Endodermal cell (in vitro differentiated cells): ENCODE data around the gene EIF1AY. TPM values are rescaled to one million over a fixed set of nuclear protein-coding genes. Genes with fewer than 3 reads are reported as not detected.

Experiments
- DNase-seq: peaks from one replicate; pipeline ENCODE4 v3.0.0-alpha.2; 2017
- H3K27ac ChIP-seq: 2 replicates; pipeline ENCODE4 v1.5.1; 2013; ENCODE audit warnings: mild to moderate bottlenecking, low read depth, low read length, moderate library complexity
- H3K27me3 ChIP-seq: 2 replicates; pipeline ENCODE4 v1.6.1; 2013; ENCODE audit warnings: mild to moderate bottlenecking, low read length, moderate library complexity; ENCODE audit not compliant: insufficient read depth, control insufficient read depth, poor library complexity, severe bottlenecking
- H3K36me3 ChIP-seq: 2 replicates; pipeline ENCODE4 v1.7.0; 2013; ENCODE audit warnings: mild to moderate bottlenecking, low read length, moderate library complexity; ENCODE audit not compliant: control insufficient read depth, insufficient read depth
- H3K4me1 ChIP-seq: one replicate; pipeline ENCODE4 v1.7.0; 2013; ENCODE audit warnings: low read length; ENCODE audit not compliant: control insufficient read depth, insufficient read depth
- H3K4me3 ChIP-seq: 2 replicates; pipeline ENCODE4 v1.5.1; 2013; ENCODE audit warnings: mild to moderate bottlenecking, low read length, moderate library complexity
- H3K9ac ChIP-seq: 2 replicates; pipeline ENCODE4 v1.6.1; 2013; ENCODE audit warnings: mild to moderate bottlenecking, low read length, moderate library complexity; ENCODE audit not compliant: poor library complexity, severe bottlenecking; ENCODE audit errors: extremely low read depth
- H3K9me3 ChIP-seq: 2 replicates; pipeline ENCODE4 v1.6.1; 2013; ENCODE audit warnings: mild to moderate bottlenecking, low read length, moderate library complexity; ENCODE audit not compliant: control insufficient read depth
- H3K27ac Mint-ChIP-seq: 2 replicates; pipeline ENCODE4 v1.8.0; 2020; ENCODE audit warnings: mixed read lengths
- H3K27me3 Mint-ChIP-seq: 2 replicates; pipeline ENCODE4 v1.8.0; 2021; ENCODE audit warnings: mild to moderate bottlenecking, mixed read lengths; ENCODE audit not compliant: insufficient read depth
- H3K36me3 Mint-ChIP-seq: 2 replicates; pipeline ENCODE4 v1.8.0; 2020; ENCODE audit warnings: low read depth, mixed read lengths
- H3K4me1 Mint-ChIP-seq: 2 replicates; pipeline ENCODE4 v1.8.0; 2020; ENCODE audit warnings: mixed read lengths
- H3K4me3 Mint-ChIP-seq: 2 replicates; pipeline ENCODE4 v1.8.0; 2020; ENCODE audit warnings: mild to moderate bottlenecking, moderate library complexity, mixed read lengths
- H3K9me3 Mint-ChIP-seq: 2 replicates; pipeline ENCODE4 v1.8.0; 2020; ENCODE audit warnings: mild to moderate bottlenecking, mixed read lengths
- CTCF ChIP-seq: fragments of 200-600 bp; sonication (generic); conservative IDR thresholded peaks from 2 replicates; pipeline ENCODE4 v1.5.0; 2021; ENCODE audit warnings: antibody characterized with exemption, mild to moderate bottlenecking
- WGBS, 2 experiments: methylation state at CpG; one replicate each; pipeline versions ENCODE4 v1.1.5 to v1.1.7; 2013; ENCODE audit warnings: missing lambda C conversion rate in 2 of 2, mixed read lengths in 1 of 2; ENCODE audit not compliant: insufficient coverage in 1 of 2, insufficient read length in 1 of 2; 5-methylcytosine and 5-hydroxymethylcytosine counted together
- total RNA-seq, 2 donors: library from RNA; stranded (reverse); fragmentation: NEBNext Ultra II Directional in 1 of 2; extraction: Animal tissue kit (Norgen Biotek cat#: 25700) in 1 of 2; gene quantifications; 2 replicates in 1 of 2; 3 replicates in 1 of 2; pipeline ENCODE4 v1.2.1, GENCODE V29; 2021

EIF1AY gene
- total RNA-seq, 2 donors from 2014 or later, result 46.3 TPM; not detected in 1

DNA sequence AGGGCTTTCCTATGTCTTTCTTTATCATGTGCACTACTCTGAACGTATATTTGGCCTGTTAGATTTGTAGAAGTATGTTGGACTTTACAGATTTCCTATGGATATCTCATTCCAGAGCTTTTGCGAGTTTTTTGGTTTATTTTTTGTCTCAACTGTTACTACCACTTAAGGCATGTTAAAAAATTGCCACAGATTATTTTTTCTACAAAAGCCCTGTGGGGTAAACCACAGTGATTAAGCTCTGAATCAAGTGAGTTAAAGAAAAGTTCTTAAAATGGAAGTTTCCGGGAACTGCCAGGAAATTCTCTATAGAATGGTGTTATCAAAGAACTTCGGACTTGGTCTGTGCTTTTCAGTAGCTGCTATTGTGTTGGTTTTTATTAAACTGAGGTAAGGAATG is 10.6 kb downstream of the EIF1AY start:
- no peaks in the 10 kb centered on the region for H3K9me3 ChIP-seq

More for the DNA sequence above, 10.6 kb downstream of the EIF1AY start:
- 88% methylated on average over 3 of the region's 4 CpGs; no CpG with 5 or more reads in 1 of the 2 experiments for WGBS, 2 experiments
- Histone ChIP-seq H3K36me3 (peaks cover 18% of the 10 kb centered on the region), H3K4me3 (no peak overlapping the region), H3K4me1 (no peaks in the 10 kb centered on the region), H3K27me3 (no peaks in the 10 kb centered on the region), H3K9ac (no peak overlapping the region), H3K27ac (no peak overlapping the region)
- Mint-ChIP-seq H3K4me1 (no peaks in the 10 kb centered on the region), H3K27me3 (no peaks in the 10 kb centered on the region), H3K36me3 (no peaks in the 10 kb centered on the region), H3K9me3 (no peaks in the 10 kb centered on the region), H3K27ac (no peak overlapping the region), H3K4me3 (no peak overlapping the region)
- DNase-seq, result no peak
- no peak for TF ChIP-seq CTCF

Other genes with a start within 250 kb of the EIF1AY start
- gene RPS4Y2, start 180.3 kb downstream of the EIF1AY start, total RNA-seq, result not detected